ENCODE results near the gene ABCC4. TPM values are rescaled to one million over a fixed set of nuclear protein-coding genes. Genes with fewer than 3 reads are reported as not detected.

The ABCC4 gene
- total RNA-seq, 1 experiment from 2014 or later = 17.7 TPM

- TF ChIP-seq CTCF (conservative IDR thresholded peaks at IDR 0.05; ENCODE audit: low read depth, low read length) = no peak
- no peak for TF ChIP-seq EZH2phosphoT487 (IDR thresholded peaks at IDR 0.05; ENCODE audit: borderline replicate concordance, low read length)
- TF ChIP-seq EZH2 (IDR thresholded peaks at IDR 0.05; ENCODE audit: low read length, unreplicated experiment) = no peak
- Histone ChIP-seq H3K9ac (ENCODE audit: low read length) (no peak overlapping the region), H3K36me3 (ENCODE audit: low read depth, low read length) (no peaks in the 10 kb centered on the region), H2AFZ (ENCODE audit: low read length) (no peak overlapping the region), H3K27ac (ENCODE audit: low read length) (no peak overlapping the region), H3K4me2 (ENCODE audit: low read length) (no peak overlapping the region), H3F3A (ENCODE audit: low read length, unreplicated experiment) (no peaks in the 10 kb centered on the region), H3K4me3 (ENCODE audit: low read length) (no peak overlapping the region), H4K20me1 (ENCODE audit: low read length) (no peaks in the 10 kb centered on the region), H3K27me3 (ENCODE audit: low read length) (no peaks in the 10 kb centered on the region), H3K9me3 (ENCODE audit: low read length) (no peaks in the 10 kb centered on the region), H3K9me2 (replicated peaks; ENCODE audit: low read length) (no peaks in the 10 kb centered on the region), H3K79me2 (ENCODE audit: low read length) (no peaks in the 10 kb centered on the region), H3K4me1 (ENCODE audit: insufficient read depth, low read length) (no peaks in the 10 kb centered on the region)
- no peak for DNase-seq
- POLR2A ChIA-PET (ENCODE audit: unreplicated experiment) = no interaction called here
- no peak for ATAC-seq
- no TSS peak for BruUV-seq (replicated peaks)
- intact Hi-C loops (cut with micrococcal nuclease) = no loop called here
- CTCF ChIA-PET = no interaction called here
Observed at GRCh38 chr13:95327190-95327589, 25.9 kb upstream of the ABCC4 start.

GRCh38 chr13:95326695-95327094 is 25.4 kb upstream of the ABCC4 start:
- Histone ChIP-seq H3K4me3 (ENCODE audit: low read length) (no peak overlapping the region), H3K27ac (ENCODE audit: low read length) (no peak overlapping the region), H4K20me1 (ENCODE audit: low read length) (no peaks in the 10 kb centered on the region), H3K4me2 (ENCODE audit: low read length) (no peak overlapping the region), H3K4me1 (ENCODE audit: insufficient read depth, low read length) (no peaks in the 10 kb centered on the region), H3K9ac (ENCODE audit: low read length) (no peak overlapping the region), H3K27me3 (ENCODE audit: low read length) (no peaks in the 10 kb centered on the region), H2AFZ (ENCODE audit: low read length) (no peak overlapping the region), H3K36me3 (ENCODE audit: low read depth, low read length) (no peaks in the 10 kb centered on the region), H3K9me2 (replicated peaks; ENCODE audit: low read length) (no peaks in the 10 kb centered on the region), H3K79me2 (ENCODE audit: low read length) (no peaks in the 10 kb centered on the region), H3F3A (ENCODE audit: low read length, unreplicated experiment) (no peaks in the 10 kb centered on the region), H3K9me3 (ENCODE audit: low read length) (no peaks in the 10 kb centered on the region)
- no TSS peak for BruUV-seq (replicated peaks)
- no peak for ATAC-seq
- no peak for TF ChIP-seq EZH2phosphoT487 (IDR thresholded peaks at IDR 0.05; ENCODE audit: borderline replicate concordance, low read length)
- no peak for TF ChIP-seq CTCF (conservative IDR thresholded peaks at IDR 0.05; ENCODE audit: low read depth, low read length)
- no peak for TF ChIP-seq EZH2 (IDR thresholded peaks at IDR 0.05; ENCODE audit: low read length, unreplicated experiment)
- ChIA-PET CTCF (no interaction called here), POLR2A (ENCODE audit: unreplicated experiment) (no interaction called here)
- intact Hi-C loops (cut with micrococcal nuclease) = no loop called here
- DNase-seq = no peak

- BruUV-seq (replicated peaks) = no TSS peak
- POLR2A ChIA-PET (ENCODE audit: unreplicated experiment) = no interaction called here
- no peak for TF ChIP-seq EZH2 (IDR thresholded peaks at IDR 0.05; ENCODE audit: low read length, unreplicated experiment)
- TF ChIP-seq CTCF (conservative IDR thresholded peaks at IDR 0.05; ENCODE audit: low read depth, low read length) = no peak
- no peak for TF ChIP-seq EZH2phosphoT487 (IDR thresholded peaks at IDR 0.05; ENCODE audit: borderline replicate concordance, low read length)
Observed at GRCh38 chr13:95325485-95325884, 24.2 kb upstream of the ABCC4 start.

More at GRCh38 chr13:95325485-95325884, 24.2 kb upstream of the ABCC4 start:
- ATAC-seq (no peak), DNase-seq (no peak)
- Histone ChIP-seq H3K9me2 (replicated peaks; ENCODE audit: low read length) (no peaks in the 10 kb centered on the region), H3K9ac (ENCODE audit: low read length) (no peak overlapping the region), H3K27ac (ENCODE audit: low read length) (no peak overlapping the region), H3F3A (ENCODE audit: low read length, unreplicated experiment) (no peaks in the 10 kb centered on the region), H3K4me1 (ENCODE audit: insufficient read depth, low read length) (no peaks in the 10 kb centered on the region), H4K20me1 (ENCODE audit: low read length) (no peaks in the 10 kb centered on the region), H3K4me3 (ENCODE audit: low read length) (no peak overlapping the region), H3K36me3 (ENCODE audit: low read depth, low read length) (no peaks in the 10 kb centered on the region), H2AFZ (ENCODE audit: low read length) (no peak overlapping the region), H3K79me2 (ENCODE audit: low read length) (no peaks in the 10 kb centered on the region), H3K27me3 (ENCODE audit: low read length) (no peaks in the 10 kb centered on the region), H3K4me2 (ENCODE audit: low read length) (no peak overlapping the region), H3K9me3 (ENCODE audit: low read length) (no peaks in the 10 kb centered on the region)
- intact Hi-C loops (cut with micrococcal nuclease) = no loop called here
- CTCF ChIA-PET = no interaction called here

All from PC-3 (cell line).